ENCODE data around the gene AK9.

The AK9 gene

DNA sequence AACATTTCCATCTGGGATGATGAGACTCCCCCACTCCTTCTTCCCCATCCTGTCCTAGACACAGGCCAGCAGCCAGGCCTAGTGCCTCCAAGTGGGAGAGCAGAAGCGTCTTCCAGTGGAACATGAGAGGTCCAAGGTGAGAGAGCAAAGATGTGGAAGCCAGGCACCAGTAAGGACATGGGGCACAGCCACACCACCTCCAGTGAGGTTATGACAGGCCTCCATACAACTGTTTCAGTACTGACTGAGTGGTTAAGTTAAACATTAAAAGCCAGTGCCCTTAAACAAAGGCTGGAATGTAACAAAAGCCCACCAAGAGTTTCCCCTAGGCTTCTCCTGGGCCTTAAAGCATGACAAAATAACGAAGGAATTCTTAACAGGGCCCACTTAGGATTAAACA lies 213.3 kb downstream of the AK9 start:
- TF ChIP-seq, protein P1, sequence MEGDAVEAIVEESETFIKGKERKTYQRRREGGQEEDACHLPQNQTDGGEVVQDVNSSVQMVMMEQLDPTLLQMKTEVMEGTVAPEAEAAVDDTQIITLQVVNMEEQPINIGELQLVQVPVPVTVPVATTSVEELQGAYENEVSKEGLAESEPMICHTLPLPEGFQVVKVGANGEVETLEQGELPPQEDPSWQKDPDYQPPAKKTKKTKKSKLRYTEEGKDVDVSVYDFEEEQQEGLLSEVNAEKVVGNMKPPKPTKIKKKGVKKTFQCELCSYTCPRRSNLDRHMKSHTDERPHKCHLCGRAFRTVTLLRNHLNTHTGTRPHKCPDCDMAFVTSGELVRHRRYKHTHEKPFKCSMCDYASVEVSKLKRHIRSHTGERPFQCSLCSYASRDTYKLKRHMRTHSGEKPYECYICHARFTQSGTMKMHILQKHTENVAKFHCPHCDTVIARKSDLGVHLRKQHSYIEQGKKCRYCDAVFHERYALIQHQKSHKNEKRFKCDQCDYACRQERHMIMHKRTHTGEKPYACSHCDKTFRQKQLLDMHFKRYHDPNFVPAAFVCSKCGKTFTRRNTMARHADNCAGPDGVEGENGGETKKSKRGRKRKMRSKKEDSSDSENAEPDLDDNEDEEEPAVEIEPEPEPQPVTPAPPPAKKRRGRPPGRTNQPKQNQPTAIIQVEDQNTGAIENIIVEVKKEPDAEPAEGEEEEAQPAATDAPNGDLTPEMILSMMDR (conservative IDR thresholded peaks at IDR 0.05; ENCODE audit: low read depth) = no peak
- POLR2A ChIA-PET (ENCODE audit: low non-redundant PET) = no interaction called here
- no peak for DNase-seq (ENCODE audit: low spot score)
- H3K27ac ChIP-seq = no peak overlapping the region
- CTCF ChIA-PET = no interaction called here

DNA sequence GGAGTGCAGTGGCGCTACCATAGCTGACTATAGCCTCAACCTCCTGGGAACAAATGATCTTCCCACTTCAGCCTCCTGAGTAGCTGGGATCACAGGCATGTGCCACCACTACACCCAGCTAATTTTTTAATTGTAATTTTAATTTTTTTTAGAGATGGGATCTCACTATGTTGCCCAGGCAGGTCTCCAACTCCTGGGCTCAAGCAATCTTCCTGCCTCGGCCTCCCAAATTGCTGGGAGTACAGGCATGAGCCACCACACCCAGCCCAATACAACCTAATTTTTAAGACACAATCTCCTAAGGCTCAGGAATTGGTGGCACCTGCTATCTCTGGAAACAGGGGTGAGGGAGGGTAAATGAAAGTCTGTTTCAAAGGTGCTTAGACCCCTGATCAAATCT lies 213.8 kb downstream of the AK9 start:
- POLR2A ChIA-PET (ENCODE audit: low non-redundant PET) = no interaction called here
- DNase-seq (ENCODE audit: low spot score) = no peak
- TF ChIP-seq, protein P1 (conservative IDR thresholded peaks at IDR 0.05; ENCODE audit: low read depth) = no peak
- CTCF ChIA-PET = interaction anchor here (0.6 kb wide), 1 partner anchor 672 kb away, joined by 8 read pairs; no protein-coding TSS in a partner anchor
- no peak overlapping the region for H3K27ac ChIP-seq

DNA sequence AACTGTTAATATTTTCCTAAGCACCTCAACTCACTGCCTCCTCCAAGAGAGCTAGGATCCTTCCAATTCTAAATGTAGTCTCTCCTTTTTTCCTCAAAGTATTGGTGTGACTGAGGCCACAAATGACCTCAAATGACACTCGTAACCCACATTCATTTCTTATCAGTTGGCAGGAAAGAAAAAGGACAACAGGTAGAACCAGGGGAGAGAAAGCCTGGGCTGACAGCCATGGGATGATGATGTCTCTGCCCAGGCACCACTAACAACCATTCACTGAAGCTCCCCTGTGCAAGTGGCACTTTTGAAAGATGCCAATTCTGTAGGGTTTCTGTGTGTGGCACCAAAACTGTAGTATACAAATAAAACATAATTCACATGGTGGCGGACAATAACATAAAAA lies 215.4 kb downstream of the AK9 start:
- ChIA-PET POLR2A (ENCODE audit: low non-redundant PET) (no interaction called here), CTCF (no interaction called here)
- TF ChIP-seq, protein P1 (conservative IDR thresholded peaks at IDR 0.05; ENCODE audit: low read depth) = no peak
- no peak overlapping the region for H3K27ac ChIP-seq
- DNase-seq (ENCODE audit: low spot score) = no peak

DNA sequence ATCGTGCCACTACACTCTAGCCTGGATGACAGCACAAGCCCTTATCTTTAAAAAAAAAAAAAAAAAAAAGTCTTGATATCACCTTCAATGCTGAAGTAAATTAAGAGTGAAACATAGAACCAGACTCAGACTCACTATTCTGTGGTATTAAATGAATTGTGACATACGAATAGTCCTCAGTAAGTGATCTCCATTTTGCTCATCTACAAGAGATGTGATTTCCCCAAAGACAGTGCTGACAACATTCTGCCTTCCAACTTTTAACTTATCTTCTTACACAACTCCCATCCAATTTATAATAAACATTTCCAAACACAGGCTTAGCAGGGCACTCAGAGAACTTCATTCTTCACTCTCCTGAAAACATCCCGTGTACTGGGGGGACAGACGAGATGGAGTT lies 216.0 kb downstream of the AK9 start:
- DNase-seq (ENCODE audit: low spot score) = no peak
- POLR2A ChIA-PET (ENCODE audit: low non-redundant PET) = no interaction called here
- TF ChIP-seq, protein P1 (conservative IDR thresholded peaks at IDR 0.05; ENCODE audit: low read depth) = no peak
- CTCF ChIA-PET = no interaction called here
- H3K27ac ChIP-seq = no peak overlapping the region

DNA sequence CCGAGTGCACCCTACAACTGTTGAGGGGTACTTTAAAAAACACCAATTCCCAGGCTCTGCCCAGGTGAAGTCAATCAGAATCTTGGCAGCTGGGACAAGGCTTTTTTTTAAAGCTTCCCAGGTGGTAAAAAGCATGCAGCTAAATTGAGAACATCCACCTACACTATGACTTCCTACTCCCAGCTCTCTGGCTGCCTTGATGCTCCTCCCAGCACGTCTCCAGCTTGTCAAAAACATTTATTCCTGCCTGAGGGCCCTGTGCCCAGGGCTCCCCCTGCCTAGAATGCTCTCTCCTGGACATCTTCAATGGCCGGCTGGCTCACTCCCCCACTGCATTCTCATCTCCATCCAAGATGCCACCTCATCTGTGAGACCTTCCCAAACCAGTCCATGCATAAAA lies 217.9 kb downstream of the AK9 start:
- CTCF ChIA-PET = no interaction called here
- POLR2A ChIA-PET (ENCODE audit: low non-redundant PET) = no interaction called here

DNA sequence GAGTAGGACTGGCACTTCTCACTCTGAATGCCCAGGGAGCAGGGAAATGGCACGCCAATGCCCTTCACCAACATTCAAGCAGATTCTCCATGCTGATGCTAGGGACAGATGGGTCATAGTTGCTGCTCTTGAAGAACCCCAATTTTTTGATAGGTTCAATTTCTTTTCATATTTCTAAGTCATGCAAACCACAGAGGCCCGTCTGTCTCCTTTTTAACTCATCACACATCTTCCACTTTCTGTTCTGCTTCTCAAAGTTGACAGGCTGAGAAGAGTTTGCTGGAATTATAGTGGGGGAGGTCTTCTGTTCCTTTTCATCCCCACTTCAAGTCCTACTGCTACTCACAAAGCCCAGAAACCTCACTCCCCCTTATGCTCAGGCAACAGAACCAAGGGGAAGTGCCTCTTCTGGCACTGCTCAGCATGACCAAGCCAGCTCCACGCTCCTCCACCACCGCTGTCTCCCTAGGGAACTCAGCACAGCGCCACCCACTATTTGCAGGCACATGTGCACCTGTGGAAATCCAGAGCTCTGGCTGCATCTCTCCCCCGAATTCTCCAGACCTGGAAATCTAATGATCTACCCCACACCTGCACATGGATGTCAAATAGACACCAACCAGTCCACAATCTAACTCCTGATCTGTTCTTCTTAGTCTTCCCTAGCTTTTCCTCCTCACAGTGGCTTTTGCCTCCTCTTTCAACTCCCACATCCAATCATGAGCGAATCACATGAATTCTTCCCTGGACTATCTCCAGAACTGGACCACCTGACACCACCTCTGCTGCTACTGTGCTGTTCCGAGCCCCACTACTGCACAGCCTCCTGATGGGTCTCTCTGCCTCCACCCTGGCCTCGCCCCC lies 218.6 kb downstream of the AK9 start:
- TF ChIP-seq, protein P1 (conservative IDR thresholded peaks at IDR 0.05; ENCODE audit: low read depth) = no peak
- POLR2A ChIA-PET (ENCODE audit: low non-redundant PET) = no interaction called here
- DNase-seq (ENCODE audit: low spot score) = no peak
- CTCF ChIA-PET = no interaction called here
- H3K27ac ChIP-seq = no peak overlapping the region

More for the DNA sequence above, 217.9 kb downstream of the AK9 start:
- no peak for DNase-seq (ENCODE audit: low spot score)
- H3K27ac ChIP-seq = no peak overlapping the region
- TF ChIP-seq, protein P1 (conservative IDR thresholded peaks at IDR 0.05; ENCODE audit: low read depth) = no peak
